NCI-H1417 treated with DMSO at 0.1 percent for 48 hours (cell line): Measurements from ENCODE around the gene TOLLIP.

ENCODE experiments used
- DNase-seq: peaks from one replicate; lab custom pipeline; 2025; lab: John Stamatoyannopoulos, UW

TOLLIP gene

DNA sequence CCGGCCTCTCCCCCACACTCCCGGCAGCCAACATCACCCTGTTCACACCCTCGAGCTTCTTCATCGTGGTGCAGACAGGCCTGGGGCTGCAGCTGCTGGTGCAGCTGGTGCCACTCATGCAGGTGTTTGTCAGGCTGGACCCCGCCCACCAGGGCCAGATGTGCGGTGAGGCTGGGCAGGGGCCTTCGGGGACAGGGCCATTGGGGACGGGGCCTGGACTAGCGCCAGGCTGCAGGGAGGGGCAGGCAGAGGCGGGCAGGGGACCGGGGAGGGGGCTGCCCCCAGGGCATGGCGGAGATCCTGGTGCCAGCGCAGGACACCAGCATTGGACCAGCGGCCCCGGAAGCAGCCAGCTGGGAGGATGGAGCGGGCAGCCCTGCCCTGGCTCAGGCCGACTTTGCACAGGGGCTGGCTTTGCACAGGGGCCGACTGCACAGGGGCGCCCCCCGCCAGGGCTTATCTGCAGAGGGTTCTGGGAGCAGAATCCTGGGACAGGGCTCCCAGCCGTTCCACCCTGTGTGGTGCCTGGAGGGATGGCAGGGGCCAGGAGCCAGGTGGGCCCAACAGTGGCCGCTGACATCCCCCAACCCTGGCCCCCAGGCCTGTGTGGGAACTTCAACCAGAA, 77.9 kb downstream of the TOLLIP start:
- DNase-seq = no peak

DNA sequence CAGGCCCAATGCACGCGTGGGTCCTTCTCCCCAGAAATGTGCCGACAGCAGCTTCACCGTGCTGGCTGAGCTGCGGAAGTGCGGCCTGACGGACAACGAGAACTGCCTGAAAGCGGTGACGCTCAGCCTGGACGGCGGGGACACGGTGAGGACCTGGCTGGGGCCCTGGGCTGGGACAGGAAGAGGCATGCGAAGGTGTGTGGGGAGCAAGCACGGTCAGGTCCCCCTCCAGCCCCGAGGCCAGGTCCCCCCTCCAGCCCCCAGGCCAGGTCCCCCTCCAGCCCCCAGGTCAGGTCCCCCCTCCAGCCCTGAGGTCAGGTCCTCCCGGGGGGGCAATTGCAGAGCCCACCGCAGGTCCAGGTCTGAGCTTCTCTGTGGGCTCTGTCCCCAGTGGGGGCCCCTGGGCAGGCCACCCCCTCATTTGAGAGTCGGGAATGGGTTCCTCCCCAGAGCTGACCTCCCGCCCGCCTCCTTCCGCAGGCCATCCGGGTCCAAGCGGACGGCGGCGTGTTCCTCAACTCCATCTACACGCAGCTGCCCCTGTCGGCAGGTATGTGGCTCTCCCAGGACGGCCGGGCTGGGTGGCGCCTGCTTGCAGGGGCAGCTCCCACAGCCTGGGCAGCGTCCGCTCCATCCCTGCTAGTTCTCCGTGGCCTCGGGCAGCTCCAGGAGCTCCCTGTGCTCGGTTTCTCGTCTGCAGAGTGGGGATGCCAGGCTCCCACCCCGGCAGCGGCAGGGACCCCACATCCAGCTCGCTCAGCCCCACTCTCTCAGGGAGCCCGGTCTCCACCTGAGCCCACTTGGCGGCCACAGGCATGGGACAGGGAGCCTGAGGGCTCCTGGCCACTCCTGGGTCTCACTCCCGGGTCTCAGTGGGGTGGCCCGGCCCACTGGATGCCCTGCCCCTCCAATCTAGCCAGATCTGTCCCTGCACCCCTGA, 78.7 kb downstream of the TOLLIP start:
- no peak for DNase-seq

DNA sequence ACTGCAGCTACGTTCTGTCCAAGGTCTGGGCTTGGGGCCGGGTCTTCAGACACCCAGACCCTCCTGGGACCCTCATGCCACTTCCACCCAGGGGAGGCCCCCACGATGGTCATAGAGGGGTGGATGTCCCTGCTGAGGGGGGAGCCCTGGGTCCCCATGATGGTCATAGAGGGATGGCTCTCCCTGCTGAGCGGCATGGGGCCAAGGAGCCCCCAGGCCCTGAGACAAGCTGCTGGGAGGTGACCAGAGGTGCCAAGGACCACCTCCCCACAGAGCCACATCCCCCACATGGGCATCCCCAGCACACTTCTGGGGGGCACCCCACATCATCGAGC, 79.3 kb downstream of the TOLLIP start:
- DNase-seq = no peak

DNA sequence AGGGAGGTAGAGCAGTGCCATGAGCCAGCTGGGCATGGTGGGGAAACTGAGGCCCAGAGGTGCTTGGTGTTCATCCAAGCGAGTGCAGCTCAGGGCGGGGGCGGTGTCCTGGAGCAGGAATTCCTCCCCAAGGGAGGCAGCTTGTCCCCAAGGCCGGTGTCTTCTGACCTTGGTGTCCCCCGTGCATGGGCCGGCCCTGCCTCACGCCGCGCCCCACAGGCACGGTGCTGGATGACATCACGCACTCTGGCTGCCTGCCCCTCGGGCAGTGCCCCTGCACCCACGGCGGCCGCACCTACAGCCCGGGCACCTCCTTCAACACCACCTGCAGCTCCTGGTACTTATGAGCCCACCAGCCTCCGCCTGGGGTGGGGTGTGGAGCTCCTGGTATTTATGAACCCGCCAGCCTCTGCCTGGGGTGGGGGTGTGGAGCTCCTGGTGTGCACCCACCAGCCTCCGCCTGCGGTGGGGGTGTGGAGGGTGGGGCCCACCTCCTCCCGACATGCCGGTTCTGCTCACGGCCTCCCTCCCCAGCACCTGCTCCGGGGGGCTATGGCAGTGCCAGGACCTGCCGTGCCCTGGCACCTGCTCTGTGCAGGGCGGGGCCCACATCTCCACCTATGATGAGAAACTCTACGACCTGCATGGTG, 79.8 kb downstream of the TOLLIP start:
- DNase-seq = no peak

DNA sequence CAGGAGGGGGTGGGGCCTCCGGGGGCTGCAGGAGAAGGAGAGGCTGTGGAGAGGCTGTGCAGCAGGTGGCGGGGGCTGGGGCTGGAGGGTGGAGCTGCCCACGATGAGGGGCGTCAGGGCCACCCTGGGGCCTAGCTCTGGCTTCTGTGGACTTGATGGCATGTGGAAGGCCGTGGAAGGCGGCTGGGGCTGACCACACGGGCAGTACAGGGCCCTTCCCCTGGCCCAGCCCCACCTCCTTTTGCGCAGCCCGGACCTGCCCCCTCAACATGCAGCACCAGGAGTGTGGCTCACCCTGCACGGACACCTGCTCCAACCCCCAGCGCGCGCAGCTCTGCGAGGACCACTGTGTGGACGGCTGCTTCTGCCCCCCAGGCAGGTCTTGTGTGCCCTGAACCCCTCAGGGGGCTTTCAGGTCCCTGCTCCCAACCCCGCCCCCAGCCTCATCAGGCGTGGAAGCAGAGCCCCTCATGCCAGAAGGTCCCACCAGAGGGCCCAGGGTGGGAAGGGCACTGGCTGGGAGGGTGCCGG, 80.4 kb downstream of the TOLLIP start:
- DNase-seq = no peak

DNA sequence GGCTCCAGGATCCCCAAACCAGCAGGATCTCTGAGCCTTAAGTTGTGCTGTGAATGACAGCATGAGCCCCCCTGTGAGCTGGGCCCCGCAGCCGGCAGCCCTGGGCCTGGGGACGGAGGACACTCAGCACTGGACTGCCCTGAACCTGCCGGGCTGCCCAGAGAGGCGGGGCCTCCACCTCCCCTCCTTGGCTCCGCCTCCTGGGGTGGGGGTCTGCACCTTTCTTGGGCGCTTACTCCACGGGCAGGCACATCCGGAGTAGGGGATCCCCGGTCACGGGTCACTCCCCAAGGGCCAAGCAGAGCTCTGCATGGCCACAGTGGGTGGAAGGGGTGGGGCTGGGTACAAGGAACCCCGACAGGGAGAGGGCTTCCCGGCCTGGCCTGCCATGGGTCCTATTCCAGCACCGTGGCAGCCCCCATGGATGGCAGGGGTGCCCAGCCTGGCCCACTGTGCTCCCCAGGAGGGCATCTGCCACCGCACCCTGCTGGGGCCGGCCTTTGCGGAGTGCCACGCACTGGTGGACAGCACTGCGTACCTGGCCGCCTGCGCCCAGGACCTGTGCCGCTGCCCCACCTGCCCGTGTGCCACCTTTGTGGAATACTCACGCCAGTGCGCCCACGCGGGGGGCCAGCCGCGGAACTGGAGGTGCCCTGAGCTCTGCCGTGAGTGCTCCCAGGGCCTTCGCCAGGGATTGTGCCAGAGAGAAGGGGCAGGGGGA, 81.2 kb downstream of the TOLLIP start:
- DNase-seq = no peak

DNA sequence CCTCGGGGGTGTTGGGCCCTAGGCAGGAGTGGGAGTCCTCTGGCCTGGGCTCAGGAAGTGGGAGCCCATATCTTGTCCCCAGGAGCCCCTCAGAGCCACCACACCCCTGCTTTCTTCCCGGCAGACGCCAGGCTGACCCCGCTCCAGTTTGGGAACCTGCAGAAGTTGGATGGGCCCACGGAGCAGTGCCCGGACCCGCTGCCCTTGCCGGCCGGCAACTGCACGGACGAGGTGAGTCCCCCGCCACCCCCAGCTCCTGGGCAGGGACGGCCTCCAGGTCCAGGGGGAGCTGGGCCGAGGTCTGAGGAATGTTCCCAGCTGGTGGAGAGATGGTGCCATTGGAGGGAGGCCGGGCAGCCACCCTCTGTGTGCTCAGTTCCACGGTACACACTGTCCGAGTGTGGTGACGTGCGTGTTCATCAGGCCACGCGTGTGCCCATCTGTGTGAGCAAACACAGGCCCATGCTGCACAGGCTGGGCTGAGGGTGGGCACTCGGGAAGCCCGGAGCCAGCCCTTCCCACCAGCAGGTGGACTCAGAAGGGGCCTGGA, 81.8 kb downstream of the TOLLIP start:
- DNase-seq = no peak

DNA sequence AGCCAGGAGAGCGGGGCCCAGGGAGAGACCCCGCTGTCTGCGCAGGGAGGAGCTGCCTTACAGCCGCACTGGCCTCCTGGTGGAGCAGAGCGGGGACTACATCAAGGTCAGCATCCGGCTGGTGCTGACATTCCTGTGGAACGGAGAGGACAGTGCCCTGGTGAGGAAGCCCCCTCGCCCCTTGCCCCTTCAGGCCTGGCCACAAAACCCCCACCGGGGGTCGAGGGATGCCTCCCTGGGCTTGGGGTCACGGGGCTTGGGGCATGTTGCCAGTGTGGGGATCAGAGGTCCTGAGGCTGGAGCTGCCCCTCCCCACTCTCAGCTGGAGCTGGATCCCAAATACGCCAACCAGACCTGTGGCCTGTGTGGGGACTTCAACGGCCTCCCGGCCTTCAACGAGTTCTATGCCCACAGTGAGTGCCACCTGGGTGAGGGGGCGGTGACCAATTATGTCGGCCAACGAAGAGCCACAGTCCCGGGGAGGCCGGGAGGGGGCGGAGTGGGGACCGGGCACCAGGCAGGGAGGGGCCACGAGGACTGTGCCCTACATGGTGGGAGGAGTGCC, 82.4 kb downstream of the TOLLIP start:
- no peak for DNase-seq

DNA sequence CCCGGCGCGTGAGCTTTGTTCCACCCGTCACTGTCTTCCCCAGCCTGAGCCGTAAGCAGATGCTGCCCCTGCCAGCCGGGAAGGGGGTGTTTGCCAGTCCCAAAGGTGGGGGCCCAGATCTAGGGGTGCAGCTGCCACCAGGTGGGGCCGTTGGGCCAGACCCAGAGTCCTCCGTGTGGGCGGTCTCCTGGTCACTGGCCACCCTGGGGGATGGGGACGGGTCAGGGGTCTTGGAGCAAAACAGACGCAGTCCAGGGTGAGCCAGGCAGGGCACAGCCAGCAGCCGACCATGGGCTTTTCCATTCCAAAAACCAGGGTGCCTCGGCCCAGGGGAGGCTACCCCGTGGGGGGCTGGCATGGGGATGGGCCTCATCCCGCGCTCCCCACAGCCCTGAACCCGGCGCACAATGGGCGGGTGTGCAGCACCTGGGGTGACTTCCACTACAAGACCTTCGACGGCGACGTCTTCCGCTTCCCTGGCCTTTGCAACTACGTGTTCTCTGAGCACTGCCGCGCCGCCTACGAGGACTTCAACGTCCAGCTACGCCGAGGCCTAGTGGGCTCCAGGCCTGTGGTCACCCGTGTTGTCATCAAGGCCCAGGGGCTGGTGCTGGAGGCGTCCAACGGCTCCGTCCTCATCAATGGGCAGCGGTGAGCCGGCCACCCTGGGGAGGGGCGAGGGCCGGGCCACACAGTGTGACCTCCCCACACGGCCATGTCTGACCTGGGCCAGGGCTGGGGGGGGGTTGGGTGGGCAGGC, 83.0 kb downstream of the TOLLIP start:
- DNase-seq = no peak

DNA sequence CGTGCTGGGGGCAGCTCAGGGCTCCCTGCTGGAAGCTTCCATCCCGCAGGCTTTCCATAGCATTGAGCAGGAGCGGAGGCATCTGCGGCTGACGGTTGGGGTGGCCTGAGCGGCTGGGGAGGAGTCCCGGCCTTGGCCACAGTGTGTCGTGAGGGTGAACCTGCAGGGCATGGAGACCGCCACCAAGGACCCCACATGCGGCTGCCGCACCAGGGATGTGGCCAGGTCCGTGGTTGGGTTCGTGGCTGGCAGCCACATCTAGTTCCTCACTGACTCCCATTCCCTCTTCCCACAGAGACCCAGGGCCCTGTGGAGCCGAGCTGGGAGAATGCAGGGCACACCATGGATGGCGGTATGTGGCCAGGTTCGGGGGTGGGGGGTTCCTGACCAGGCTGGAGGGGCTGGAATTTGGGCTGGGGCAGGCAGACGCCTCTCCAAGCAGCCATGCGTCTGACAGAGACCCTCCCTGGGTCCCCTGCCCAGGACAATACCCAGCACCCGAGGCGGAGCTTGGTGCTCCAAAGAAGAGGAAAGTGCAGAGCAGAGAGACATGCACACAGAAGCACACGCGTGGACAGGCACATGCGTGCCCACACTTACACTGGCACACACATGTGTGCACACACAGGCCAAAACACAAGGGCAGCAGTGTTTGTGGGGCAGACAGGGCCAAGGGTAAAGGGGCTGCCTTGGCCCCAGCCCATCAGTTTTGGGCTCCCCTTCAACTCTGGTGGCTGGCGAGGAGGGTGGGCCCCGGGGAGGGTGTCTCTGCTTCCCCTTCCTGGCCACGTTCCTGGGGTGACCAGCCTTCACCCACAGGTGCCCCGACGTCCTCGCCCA, 83.8 kb downstream of the TOLLIP start:
- DNase-seq = no peak

DNA sequence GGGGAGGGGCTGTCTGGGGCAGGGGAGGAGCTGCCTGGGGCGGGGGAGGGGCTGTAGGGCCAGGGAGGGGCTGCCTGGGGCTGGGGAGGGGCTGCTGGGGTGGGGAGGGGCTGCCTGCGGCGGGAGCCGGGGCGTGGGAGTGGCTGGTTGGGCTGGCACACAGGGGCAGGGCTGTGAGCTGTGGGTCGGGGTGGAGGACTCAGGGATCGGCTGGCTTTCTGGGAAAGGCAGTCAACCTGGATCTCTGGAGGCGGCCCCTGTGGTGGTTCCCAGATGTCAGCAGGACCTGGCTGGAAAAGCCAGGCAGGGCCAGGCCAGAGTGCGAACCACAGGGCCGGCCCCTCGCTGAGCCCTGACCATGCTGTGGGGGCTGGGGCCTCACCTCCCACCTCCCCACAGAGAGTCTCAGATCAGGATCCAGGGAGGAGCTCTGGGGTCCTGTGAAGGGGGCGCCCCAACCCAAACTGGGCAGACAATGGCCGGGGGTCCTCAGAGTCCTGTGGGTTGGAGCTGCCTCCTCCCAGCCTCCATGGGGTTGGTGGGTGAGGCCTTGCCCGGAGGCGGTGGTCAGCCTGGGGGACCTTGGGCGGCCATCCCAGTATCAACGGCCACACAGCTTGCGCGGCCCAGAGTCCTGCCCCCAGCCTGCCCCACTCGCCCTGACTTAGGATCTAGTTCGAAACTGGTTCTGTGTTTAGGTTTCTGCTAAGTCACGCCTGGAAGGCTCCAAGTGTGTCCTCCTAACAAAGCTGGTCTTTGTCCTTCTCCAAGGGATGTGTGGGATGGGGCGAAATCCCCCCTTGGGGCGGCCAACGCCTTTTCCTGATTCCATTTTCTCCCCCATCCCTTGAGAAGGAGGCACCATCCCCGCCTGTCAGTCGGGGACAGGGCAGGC, 84.7 kb downstream of the TOLLIP start:
- no peak for DNase-seq
